GM21529 (cell line): Measurements from ENCODE around the gene DGUOK.

Source experiments
- ATAC-seq: cut with Tn5 transposase; IDR thresholded peaks from one replicate; pipeline ENCODE4 v1.9.1; 2021; ENCODE audit not compliant: unreplicated experiment

DGUOK gene

GRCh38 chr2:73976803-73977202, 50.1 kb downstream of the DGUOK start:
- no peak for ATAC-seq

- no peak for ATAC-seq
These were observed 50.8 kb downstream of the DGUOK start for GRCh38 chr2:73977466-73977865.

- no peak for ATAC-seq
These were observed 52.3 kb downstream of the DGUOK start for GRCh38 chr2:73979021-73979420.

DNA sequence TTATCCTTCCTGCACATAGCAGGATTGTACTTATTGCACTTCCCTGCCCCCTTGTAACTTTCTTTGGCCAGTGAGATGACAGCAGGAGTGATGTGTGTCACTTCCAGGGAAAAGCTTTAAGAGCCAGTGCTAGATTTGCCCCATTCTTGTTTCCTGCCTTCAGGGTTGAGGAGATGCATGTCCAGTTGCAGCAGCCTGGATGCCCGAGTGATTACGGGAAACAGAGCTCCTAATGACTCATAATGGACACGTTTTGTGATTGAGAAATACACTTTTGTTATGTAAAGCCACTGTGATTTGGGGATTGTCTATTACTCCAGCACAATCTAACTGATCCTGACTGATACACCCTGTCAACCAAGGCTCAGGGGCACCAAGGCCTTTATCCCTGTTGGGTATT, 53.0 kb downstream of the DGUOK start:
- ATAC-seq = no peak

- ATAC-seq = no peak
These were observed 53.9 kb downstream of the DGUOK start for GRCh38 chr2:73980566-73980965.

DNA sequence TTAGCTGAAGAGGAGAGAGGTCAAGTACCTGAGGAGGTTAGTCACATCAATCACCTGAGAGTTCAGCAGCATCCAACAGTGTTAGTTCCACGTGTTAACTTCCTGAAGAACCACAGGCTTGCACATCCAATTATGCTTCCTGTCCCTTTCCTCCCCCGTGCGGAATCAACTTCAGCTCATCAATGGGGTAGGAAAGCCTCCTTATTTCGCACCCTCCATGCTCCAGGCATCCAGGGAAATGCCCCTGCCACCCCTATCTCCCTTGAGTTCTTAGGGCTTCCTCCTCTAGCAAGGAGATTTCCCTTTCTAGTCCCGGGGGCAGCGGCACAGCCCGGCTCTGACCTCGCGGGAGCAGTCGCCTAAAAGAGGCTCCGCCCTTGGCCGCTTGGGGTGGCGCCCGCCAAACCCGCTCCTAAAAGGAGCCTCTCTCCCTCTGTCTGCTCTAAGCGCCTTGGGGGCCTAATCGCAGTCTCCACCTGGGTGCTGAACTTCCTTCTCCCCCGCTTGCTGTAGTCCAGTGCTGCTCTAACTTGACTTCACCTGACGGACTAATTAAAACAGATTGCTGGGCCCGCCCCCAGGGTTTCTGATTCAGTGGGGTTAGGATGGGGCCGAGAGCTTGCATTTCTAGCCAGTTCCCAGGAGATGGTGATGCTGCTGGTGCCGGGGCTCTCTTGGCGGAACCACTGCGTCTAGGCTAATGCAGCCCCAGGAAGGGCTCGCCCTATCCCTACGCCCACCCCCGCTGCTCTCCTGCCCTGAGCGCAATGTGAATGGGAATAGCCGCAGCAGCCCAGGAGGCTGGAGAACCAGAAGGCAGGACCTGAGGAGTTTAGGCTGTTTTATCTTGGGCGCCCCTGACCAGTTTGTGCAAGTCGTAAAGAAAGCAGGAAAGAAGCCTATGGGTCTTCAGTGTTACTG, 54.7 kb downstream of the DGUOK start:
- peak; percentile 41 for ATAC-seq

DNA sequence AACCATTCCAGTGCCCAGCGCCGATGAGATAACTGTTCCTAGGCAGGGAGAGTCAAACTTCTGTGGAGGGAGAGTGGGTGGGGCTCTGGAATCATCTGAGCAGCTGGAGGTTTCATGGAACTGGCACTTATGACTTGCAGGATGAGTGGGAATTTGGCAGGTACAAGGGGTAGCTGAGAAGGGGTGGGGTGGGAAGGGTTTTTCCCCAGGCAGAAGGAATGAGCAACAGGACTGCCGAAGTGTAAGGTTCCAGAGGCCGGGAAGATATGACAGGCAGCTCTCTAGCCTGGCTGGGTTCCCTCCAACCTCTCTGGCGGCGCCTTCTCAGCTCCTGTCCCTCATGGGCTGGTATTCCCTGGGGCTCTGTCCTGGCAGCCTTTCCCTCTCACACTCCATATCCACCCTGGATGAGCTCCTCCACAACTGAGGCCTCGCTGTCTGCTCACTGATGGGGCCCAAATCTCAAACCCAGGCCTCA, 55.5 kb downstream of the DGUOK start:
- ATAC-seq = no peak

GRCh38 chr2:73983322-73984202, 56.9 kb downstream of the DGUOK start:
- no peak for ATAC-seq

GRCh38 chr2:73984203-73984921, 57.7 kb downstream of the DGUOK start, which contains the start of gene TET3:
Gene TET3 (plus strand): TSS chr2:73984910. CDS start chr2:73986404, 1,494 bp downstream.
- peak; percentile 33 for ATAC-seq

GRCh38 chr2:73984922-73985307, 58.2 kb downstream of the DGUOK start:
- peak; percentile 10 for ATAC-seq

DNA sequence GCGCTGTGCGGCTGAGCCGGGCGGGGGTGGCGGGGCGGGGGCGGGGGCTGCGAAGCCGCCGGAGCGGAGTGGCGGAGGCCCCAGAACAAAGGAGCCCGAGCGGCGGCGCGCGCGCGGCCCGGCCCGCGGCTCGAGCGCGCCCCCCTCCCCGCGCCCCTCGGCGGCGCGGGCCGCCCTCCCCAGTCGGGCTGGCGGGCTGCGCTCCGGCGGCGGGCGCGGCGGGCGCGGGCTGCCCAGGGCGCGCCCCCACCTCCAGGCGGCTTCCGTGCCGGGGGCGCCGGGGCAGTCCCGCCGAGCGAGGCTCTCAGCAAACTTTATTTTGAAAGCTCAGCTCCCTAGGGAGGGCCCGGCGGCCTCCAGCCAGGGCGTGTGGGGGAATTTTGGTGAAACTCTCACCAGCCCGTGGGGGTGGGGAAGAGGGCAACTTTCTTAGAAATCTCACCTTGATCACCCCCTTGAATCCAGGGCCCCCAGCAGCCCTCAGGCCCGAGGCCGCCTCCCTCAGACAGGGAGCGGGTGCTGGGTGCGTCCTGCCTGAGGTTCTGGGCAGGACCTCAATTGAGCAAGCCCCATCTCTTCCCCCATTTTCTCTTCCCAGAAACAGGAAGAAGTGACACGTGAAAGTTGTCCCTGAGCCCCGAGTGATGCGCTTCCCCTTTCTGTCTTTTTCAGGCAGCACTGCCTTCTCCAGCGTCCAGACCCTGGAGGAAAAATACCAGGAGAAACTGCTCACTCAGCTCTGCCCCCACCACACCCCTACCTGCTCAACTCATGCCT, 58.8 kb downstream of the DGUOK start:
- ATAC-seq = no peak

- no peak for ATAC-seq
These were observed 59.5 kb downstream of the DGUOK start for GRCh38 chr2:73986085-73986681.

GRCh38 chr2:73987109-73987947, 60.6 kb downstream of the DGUOK start:
- ATAC-seq = no peak

- ATAC-seq = no peak
These were observed 61.4 kb downstream of the DGUOK start for GRCh38 chr2:73987948-73988700.

DNA sequence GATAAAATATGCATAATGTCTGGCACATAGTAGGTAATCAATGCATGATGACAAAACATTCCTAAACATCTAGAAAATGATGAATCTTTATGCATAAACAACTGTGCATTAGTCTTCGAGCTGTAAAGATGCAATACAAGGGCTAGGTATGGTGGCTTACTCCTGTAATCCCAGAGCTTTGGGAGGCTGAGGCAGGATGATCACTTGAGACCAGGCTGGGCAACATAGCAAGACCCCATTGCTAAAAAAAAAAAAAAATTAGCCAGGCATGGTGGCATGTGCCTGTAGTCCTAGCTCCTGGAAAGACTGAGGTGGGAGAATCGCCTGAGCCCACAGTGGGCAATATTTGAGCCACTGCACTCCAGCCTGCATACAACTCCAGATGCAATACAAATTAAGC, 63.3 kb downstream of the DGUOK start:
- ATAC-seq = no peak

DNA sequence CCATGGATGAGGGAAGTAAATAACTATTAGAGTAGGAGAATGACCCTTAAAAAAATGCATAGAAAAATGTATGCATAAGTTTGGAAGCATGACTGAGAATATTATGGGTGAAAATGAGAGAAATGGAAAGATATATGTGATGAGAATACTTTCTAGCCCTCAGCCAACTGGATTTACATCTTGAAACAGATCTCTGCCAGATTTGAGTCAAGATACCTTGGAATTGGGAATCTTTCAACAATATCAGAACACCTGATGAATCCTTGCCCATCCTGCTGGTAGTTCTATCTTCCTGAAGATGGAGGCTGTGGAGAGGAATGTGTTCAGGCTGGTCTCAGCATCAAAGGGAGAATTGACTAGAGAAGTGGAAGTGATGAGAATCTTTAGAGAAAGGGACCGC, 63.9 kb downstream of the DGUOK start:
- no peak for ATAC-seq

- no peak for ATAC-seq
These were observed 65.4 kb downstream of the DGUOK start for GRCh38 chr2:73992036-73992435.

GRCh38 chr2:73993376-73993775, 66.7 kb downstream of the DGUOK start:
- no peak for ATAC-seq
